Mucosa of stomach (tissue), 1 donor: ENCODE results near the gene CBY1.
"Not testable (repeated sequence)": the region's sequence is repeated elsewhere in the genome, so short reads cannot be mapped to it uniquely, and the experiment has no call there.

Experiments
- H3K27me3 ChIP-seq: one replicate; pipeline ENCODE4 v1.7.0; 2013; ENCODE audit warnings: mild to moderate bottlenecking, low read length; ENCODE audit not compliant: control insufficient read depth, insufficient read depth
- H3K36me3 ChIP-seq: one replicate; pipeline ENCODE4 v1.7.0; 2013; ENCODE audit warnings: low read length; ENCODE audit not compliant: control insufficient read depth, insufficient read depth
- H3K4me1 ChIP-seq: one replicate; pipeline ENCODE4 v1.7.0; 2013; ENCODE audit warnings: mild to moderate bottlenecking, low read length; ENCODE audit not compliant: control insufficient read depth, insufficient read depth
- H3K4me3 ChIP-seq: one replicate; pipeline ENCODE4 v1.7.0; 2013; ENCODE audit warnings: low read length
- H3K9ac ChIP-seq: one replicate; pipeline ENCODE4 v1.7.0; 2013; ENCODE audit warnings: mild to moderate bottlenecking, low read length, moderate library complexity
- H3K9me3 ChIP-seq: one replicate; pipeline ENCODE4 v1.7.0; 2013; ENCODE audit warnings: mild to moderate bottlenecking, low read length, moderate library complexity; ENCODE audit not compliant: control insufficient read depth
- donor health status: Pancreatic carcinoma.

The CBY1 gene

GRCh38 chr22:38623351-38623750 is 33.1 kb upstream of the CBY1 start:
- H3K9me3 ChIP-seq: no peaks in the 10 kb centered on the region
- no peak overlapping the region for H3K9ac ChIP-seq
- H3K4me1 ChIP-seq: no peaks in the 10 kb centered on the region
- no peak overlapping the region for H3K4me3 ChIP-seq
- H3K27me3 ChIP-seq: no peaks in the 10 kb centered on the region
- H3K36me3 ChIP-seq: no peaks in the 10 kb centered on the region

GRCh38 chr22:38628444-38628843 is 28.0 kb upstream of the CBY1 start:
- Histone ChIP-seq H3K9me3 (no peaks in the 10 kb centered on the region), H3K27me3 (no peaks in the 10 kb centered on the region), H3K36me3 (no peaks in the 10 kb centered on the region), H3K4me1 (no peaks in the 10 kb centered on the region), H3K9ac (no peak overlapping the region), H3K4me3 (no peak overlapping the region)

- H3K4me1 ChIP-seq: no peaks in the 10 kb centered on the region
These were observed 27.3 kb upstream of the CBY1 start for GRCh38 chr22:38629108-38629507.

GRCh38 chr22:38631724-38632123 is 24.7 kb upstream of the CBY1 start:
- no peaks in the 10 kb centered on the region for H3K36me3 ChIP-seq
- H3K4me1 ChIP-seq: no peaks in the 10 kb centered on the region
- no peaks in the 10 kb centered on the region for H3K9me3 ChIP-seq
- no peak overlapping the region for H3K9ac ChIP-seq
- no peak overlapping the region for H3K4me3 ChIP-seq
- no peaks in the 10 kb centered on the region for H3K27me3 ChIP-seq

More at GRCh38 chr22:38629108-38629507, 27.3 kb upstream of the CBY1 start:
- Histone ChIP-seq H3K9ac (no peak overlapping the region), H3K9me3 (no peaks in the 10 kb centered on the region), H3K4me3 (no peak overlapping the region), H3K27me3 (no peaks in the 10 kb centered on the region), H3K36me3 (no peaks in the 10 kb centered on the region)

- no peak overlapping the region for H3K4me3 ChIP-seq
- H3K4me1 ChIP-seq: no peaks in the 10 kb centered on the region
- no peaks in the 10 kb centered on the region for H3K27me3 ChIP-seq
- no peak overlapping the region for H3K9ac ChIP-seq
- no peaks in the 10 kb centered on the region for H3K36me3 ChIP-seq
- H3K9me3 ChIP-seq: no peaks in the 10 kb centered on the region
These were observed 23.9 kb upstream of the CBY1 start for GRCh38 chr22:38632528-38632927.

GRCh38 chr22:38638216-38638615 is 18.2 kb upstream of the CBY1 start:
- H3K9me3 ChIP-seq: no peaks in the 10 kb centered on the region
- H3K27me3 ChIP-seq: no peaks in the 10 kb centered on the region
- no peak overlapping the region for H3K9ac ChIP-seq
- H3K4me3 ChIP-seq: no peak overlapping the region
- no peaks in the 10 kb centered on the region for H3K36me3 ChIP-seq
- no peaks in the 10 kb centered on the region for H3K4me1 ChIP-seq

GRCh38 chr22:38638728-38639127 is 17.7 kb upstream of the CBY1 start:
- no peak overlapping the region for H3K4me3 ChIP-seq

GRCh38 chr22:38641476-38642040 is 14.9 kb upstream of the CBY1 start:
- Histone ChIP-seq H3K4me1 (no peaks in the 10 kb centered on the region), H3K9me3 (no peaks in the 10 kb centered on the region), H3K9ac (no peak overlapping the region), H3K27me3 (no peaks in the 10 kb centered on the region), H3K4me3 (no peak overlapping the region), H3K36me3 (no peaks in the 10 kb centered on the region)

More at GRCh38 chr22:38638728-38639127, 17.7 kb upstream of the CBY1 start:
- H3K9me3 ChIP-seq: no peaks in the 10 kb centered on the region
- H3K4me1 ChIP-seq: no peaks in the 10 kb centered on the region
- no peak overlapping the region for H3K9ac ChIP-seq
- H3K27me3 ChIP-seq: no peaks in the 10 kb centered on the region
- no peaks in the 10 kb centered on the region for H3K36me3 ChIP-seq

GRCh38 chr22:38644245-38644644 is 12.2 kb upstream of the CBY1 start:
- not testable (repeated sequence) for H3K4me3 ChIP-seq, H3K36me3 ChIP-seq

GRCh38 chr22:38645430-38645829 is 11.0 kb upstream of the CBY1 start:
- Histone ChIP-seq H3K36me3 (no peaks in the 10 kb centered on the region), H3K4me3 (no peak overlapping the region), H3K9me3 (no peaks in the 10 kb centered on the region), H3K4me1 (no peaks in the 10 kb centered on the region), H3K9ac (no peak overlapping the region), H3K27me3 (no peaks in the 10 kb centered on the region)

More at GRCh38 chr22:38644245-38644644, 12.2 kb upstream of the CBY1 start:
- not testable (repeated sequence) for H3K9ac ChIP-seq, H3K4me1 ChIP-seq, H3K27me3 ChIP-seq, H3K9me3 ChIP-seq

- no peak overlapping the region for H3K4me3 ChIP-seq
- no peak overlapping the region for H3K9ac ChIP-seq
- H3K4me1 ChIP-seq: no peaks in the 10 kb centered on the region
- no peaks in the 10 kb centered on the region for H3K36me3 ChIP-seq
- H3K27me3 ChIP-seq: no peaks in the 10 kb centered on the region
- no peaks in the 10 kb centered on the region for H3K9me3 ChIP-seq
These were observed 6.5 kb upstream of the CBY1 start for GRCh38 chr22:38649841-38650522.

- H3K9ac ChIP-seq: no peak overlapping the region
- H3K4me1 ChIP-seq: peaks cover 10% of the 10 kb centered on the region
- H3K36me3 ChIP-seq: no peaks in the 10 kb centered on the region
- H3K4me3 ChIP-seq: no peak overlapping the region
- no peaks in the 10 kb centered on the region for H3K27me3 ChIP-seq
- H3K9me3 ChIP-seq: no peaks in the 10 kb centered on the region
These were observed 3.6 kb upstream of the CBY1 start for GRCh38 chr22:38652859-38653258.
